Measurements from ENCODE around the gene C1orf35. TPM values are rescaled to one million over a fixed set of nuclear protein-coding genes. Genes with fewer than 3 reads are reported as not detected.

The C1orf35 gene
- total RNA-seq, 1 experiment from 2014 or later: 31.0 TPM

- Histone ChIP-seq H3K27ac (ENCODE audit: insufficient read length, low read depth, low read length) (no peak overlapping the region), H3K79me2 (ENCODE audit: insufficient read depth, low read length) (peaks cover 7% of the 10 kb centered on the region; the same call in 1 of the 2 replicates), H2BK20ac (ENCODE audit: low read depth, low read length, poor library complexity, severe bottlenecking) (no peak overlapping the region), H3K27me3 (ENCODE audit: insufficient read depth, low read length) (no peaks in the 10 kb centered on the region), H3K18ac (ENCODE audit: insufficient read length, low read depth, low read length) (no peak overlapping the region), H3K23ac (ENCODE audit: insufficient read length, low read depth, low read length) (no peak overlapping the region), H2AK5ac (ENCODE audit: insufficient read length, low read length) (no peak overlapping the region), H3K23me2 (ENCODE audit: insufficient read length, low read depth, low read length, poor library complexity, severe bottlenecking) (no peaks in the 10 kb centered on the region), H3T11ph (ENCODE audit: low read length) (no peak overlapping the region), H2BK120ac (ENCODE audit: low read depth, low read length, poor library complexity, severe bottlenecking) (no peak overlapping the region), H3K4ac (ENCODE audit: low read depth, low read length) (no peak overlapping the region), H4K91ac (ENCODE audit: insufficient read length, low read depth, low read length) (no peak overlapping the region), H4K20me1 (ENCODE audit: control insufficient read depth, insufficient read depth, insufficient read length) (peaks cover 2% of the 10 kb centered on the region), H3K9ac (ENCODE audit: extremely low read depth, insufficient read length, low read length) (no peak overlapping the region), H2BK15ac (ENCODE audit: low read depth, low read length) (no peak overlapping the region), H4K5ac (ENCODE audit: insufficient read length, low read depth, low read length) (no peak overlapping the region), H2BK5ac (ENCODE audit: insufficient read length, low read length) (no peak overlapping the region), H4K8ac (replicated peaks; ENCODE audit: insufficient read length, low read depth, low read length) (no peak overlapping the region), H2AFZ (ENCODE audit: low read length) (no peak overlapping the region), H3K56ac (ENCODE audit: insufficient read length, low read depth, low read length) (no peak overlapping the region), H3K4me1 (ENCODE audit: insufficient read depth, low read length) (no peaks in the 10 kb centered on the region), H3K9me3 (ENCODE audit: control insufficient read depth, low read depth, low read length) (no peaks in the 10 kb centered on the region), H3K79me1 (ENCODE audit: insufficient read depth, low read depth, low read length, poor library complexity, severe bottlenecking) (peaks cover 3% of the 10 kb centered on the region), H2BK12ac (ENCODE audit: insufficient read length, low read depth, low read length) (no peak overlapping the region), H3K14ac (ENCODE audit: insufficient read depth, low read length) (no peak overlapping the region), H3K4me2 (ENCODE audit: insufficient read depth, insufficient read length, low read length) (no peak overlapping the region)
- no CpG with 5 or more reads among the region's 4 CpGs for WGBS (ENCODE audit: extremely low coverage, insufficient read length, low lambda C conversion rate)
- H3K9me3 Mint-ChIP-seq: no peaks in the 10 kb centered on the region
- peaks cover 0 to 11% of the 10 kb centered on the region in 2 experiments; a peak in 2 of 4 replicates for H3K4me1 Mint-ChIP-seq
- no peaks in the 10 kb centered on the region; a peak in 1 of 7 replicates for H3K36me3 Mint-ChIP-seq (ENCODE audit: insufficient read depth in 1 of 3, low read depth in 3 of 3)
- H3K27me3 Mint-ChIP-seq (ENCODE audit: low read depth): no peaks in the 10 kb centered on the region
- TF ChIP-seq CTCF (conservative IDR thresholded peaks at IDR 0.05): no peak
- no peak overlapping the region for H3K4me3 Mint-ChIP-seq
- no peak overlapping the region for H3K27ac Mint-ChIP-seq
- DNase-seq: no peak
Observed at GRCh38 chr1:228147768-228148167, 44.6 kb upstream of the C1orf35 start.
